Middle frontal gyrus (tissue), 1 donor: ENCODE measurements around the gene BCAS3.
A peak's percentile ranks its signal among the peaks of the same experiment; 100 is the strongest.

Experiments used
- DNase-seq: peaks from one replicate; pipeline ENCODE4 v3.0.0-alpha.2; 2015; ENCODE audit warnings: low spot score; ENCODE audit errors: extremely low spot score

BCAS3 gene

GRCh38 chr17:61330174-61331150 is 652.8 kb downstream of the BCAS3 start:
- DNase-seq: no peak

GRCh38 chr17:61331178-61331577 is 653.5 kb downstream of the BCAS3 start:
- no peak for DNase-seq

- no peak for DNase-seq
Observed at GRCh38 chr17:61331886-61332285, 654.2 kb downstream of the BCAS3 start.

DNA sequence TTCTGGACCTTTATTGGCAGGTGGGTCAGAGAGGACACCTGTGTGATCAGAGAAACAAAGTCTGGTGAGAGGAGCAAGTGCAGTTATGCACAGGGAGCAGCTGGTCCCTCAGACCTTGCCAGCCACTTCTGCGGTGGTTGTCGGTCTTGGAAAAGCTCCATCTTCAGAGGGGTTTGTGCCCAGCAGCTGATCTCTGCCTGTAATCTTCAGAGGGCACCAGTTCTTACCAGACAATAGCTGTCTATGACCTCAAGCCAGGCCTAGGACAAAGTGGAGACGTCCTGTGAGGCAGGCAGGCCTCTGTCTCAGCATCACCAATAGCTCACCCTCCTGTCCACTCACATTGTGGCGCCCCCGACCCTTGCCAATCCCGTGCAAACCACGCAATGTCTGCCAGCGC is 655.5 kb downstream of the BCAS3 start:
- DNase-seq: no peak

DNA sequence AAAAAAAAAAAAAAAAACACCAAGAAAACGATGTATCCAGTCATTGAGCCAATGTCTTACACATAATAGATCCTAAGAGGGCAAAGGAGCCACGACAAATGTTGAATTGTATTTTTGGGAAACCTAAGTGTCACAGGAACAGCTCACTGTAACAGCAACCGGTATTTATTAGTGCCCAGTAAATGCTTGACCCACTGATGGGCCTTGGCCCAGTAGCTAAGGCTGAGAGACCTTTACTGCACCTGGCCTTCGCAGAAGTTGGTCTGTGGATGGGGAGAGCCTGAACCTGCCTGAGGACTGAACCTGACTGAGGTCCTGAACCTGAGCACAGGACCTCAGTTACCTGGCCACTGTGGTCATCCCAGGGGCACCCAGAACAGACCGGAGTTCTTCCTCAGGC is 657.0 kb downstream of the BCAS3 start:
- DNase-seq: no peak

DNA sequence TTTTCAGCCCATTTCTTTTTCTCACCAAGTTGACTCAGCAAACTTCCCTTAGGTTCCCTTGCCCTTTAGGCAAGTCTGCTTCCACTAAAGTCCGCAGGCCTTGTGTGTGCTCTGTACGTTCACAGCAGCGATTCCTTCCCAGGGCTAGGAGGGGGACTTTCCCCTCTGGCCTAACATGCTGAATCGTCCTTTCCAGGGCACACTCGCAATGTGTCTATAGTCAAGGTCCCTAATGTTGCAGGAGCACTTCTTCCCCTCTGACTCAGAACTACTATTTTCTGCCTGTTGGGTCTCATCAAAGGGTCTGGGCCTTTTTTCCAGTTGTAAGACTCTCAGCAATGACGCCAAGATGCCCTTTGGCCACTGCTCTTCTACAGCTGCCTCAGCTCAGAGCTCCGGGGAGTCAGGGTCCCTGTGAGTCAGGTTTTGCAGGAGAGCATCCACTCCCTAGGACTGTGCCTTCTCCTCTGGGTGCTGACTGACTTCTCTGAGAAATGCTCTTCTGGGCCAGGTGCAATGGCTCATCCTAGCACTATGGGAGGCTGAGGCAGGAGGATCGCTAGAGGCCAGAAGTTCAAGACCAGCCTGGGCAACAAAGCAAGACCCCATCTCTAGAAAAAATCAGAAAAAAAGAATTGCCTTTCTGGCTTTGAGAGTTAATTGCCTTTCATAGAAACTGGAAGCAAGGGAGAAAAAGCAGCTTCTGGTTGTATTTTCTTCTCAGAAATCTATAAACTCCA is 657.6 kb downstream of the BCAS3 start:
- no peak for DNase-seq

GRCh38 chr17:61335845-61336655 is 658.4 kb downstream of the BCAS3 start:
- no peak for DNase-seq

DNA sequence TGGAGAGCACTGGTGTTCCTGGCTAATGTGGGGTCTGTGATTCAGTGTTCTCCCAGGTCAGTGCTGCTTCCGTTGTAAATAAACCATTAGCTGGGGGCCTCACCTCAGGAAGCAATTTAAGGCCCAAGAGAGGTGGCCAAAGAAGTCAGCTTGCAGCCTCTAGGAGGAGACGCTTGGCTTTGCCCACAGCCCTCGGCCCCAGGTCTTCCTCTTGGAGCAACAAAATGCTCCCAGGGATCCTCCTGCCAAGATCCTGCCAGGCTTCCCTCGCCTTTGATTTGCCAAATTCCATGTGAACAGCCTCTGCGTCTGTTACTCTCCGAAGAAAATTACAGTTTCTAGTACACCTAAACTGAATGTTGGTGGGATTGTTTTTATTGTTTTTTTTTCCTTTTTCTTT is 659.6 kb downstream of the BCAS3 start:
- no peak for DNase-seq

GRCh38 chr17:61338000-61338798 is 660.5 kb downstream of the BCAS3 start:
- DNase-seq: no peak

DNA sequence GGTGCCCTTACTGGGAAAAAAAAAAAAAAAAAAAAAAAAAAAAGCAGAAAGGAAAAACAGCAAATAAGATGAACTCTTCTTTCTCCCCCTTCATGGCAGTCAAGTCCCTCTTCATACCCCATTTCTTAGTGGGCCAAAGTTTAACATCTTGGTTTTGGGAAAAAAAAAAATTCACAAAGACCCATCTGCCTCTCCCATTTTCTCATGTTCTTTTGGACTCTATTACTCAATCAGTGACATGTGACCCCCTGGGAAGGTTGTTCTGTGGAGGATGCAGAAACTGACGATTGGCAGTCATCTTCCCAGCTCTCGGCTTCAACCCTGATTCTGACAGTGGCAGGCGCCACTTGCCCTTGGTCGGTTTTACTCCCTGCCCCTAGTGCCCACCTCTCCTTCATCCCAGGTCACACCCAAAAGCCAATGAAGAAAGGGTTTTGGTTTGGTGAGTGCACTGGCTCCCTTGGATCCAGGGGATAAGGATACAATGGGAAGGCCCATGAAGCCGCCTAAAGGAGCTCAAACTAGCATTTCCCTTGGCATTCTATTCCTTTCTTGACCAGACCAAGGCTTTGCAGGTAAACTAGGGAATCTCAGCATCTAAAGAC is 661.3 kb downstream of the BCAS3 start:
- DNase-seq: no peak

DNA sequence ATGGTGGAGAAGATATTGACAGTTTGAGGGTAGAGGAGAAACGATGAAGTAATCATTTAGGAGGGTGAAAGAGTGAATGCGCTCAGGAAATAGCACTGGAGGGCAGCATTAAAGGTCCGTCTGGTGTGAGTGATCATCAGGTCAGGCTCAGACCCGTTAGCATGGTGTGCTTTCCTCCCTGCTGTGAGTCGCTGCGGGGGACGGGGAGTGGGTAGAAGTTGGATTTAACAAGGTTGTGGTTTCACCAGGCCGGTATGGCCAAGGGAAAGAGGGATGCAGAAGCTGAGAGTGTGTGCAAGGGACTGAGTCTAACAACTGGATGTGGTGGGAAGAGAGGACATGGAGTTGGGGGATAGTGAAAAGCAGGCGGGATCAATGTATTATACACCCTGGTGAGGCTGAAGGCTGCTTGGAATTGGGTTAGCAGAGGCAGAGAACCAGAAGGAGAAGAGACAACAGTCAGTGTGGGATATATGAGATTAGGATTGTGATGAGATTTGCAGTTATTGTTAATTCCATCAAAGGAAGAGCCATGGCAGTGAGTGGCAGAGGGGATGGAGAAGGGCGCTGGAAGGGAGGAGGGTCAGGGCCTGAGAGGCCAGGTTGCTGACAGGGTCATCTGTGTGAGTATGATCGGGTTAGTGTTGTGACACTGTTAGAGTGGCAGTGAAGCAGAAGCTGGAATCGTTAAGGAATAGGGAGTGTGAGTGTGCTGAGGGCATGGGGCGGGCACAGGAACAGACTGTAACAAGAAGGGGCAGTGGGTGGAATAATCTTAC is 663.0 kb downstream of the BCAS3 start:
- no peak for DNase-seq

- no peak for DNase-seq
Observed at GRCh38 chr17:61343576-61343975, 665.9 kb downstream of the BCAS3 start.

GRCh38 chr17:61345061-61345460 is 667.4 kb downstream of the BCAS3 start:
- DNase-seq: no peak

DNA sequence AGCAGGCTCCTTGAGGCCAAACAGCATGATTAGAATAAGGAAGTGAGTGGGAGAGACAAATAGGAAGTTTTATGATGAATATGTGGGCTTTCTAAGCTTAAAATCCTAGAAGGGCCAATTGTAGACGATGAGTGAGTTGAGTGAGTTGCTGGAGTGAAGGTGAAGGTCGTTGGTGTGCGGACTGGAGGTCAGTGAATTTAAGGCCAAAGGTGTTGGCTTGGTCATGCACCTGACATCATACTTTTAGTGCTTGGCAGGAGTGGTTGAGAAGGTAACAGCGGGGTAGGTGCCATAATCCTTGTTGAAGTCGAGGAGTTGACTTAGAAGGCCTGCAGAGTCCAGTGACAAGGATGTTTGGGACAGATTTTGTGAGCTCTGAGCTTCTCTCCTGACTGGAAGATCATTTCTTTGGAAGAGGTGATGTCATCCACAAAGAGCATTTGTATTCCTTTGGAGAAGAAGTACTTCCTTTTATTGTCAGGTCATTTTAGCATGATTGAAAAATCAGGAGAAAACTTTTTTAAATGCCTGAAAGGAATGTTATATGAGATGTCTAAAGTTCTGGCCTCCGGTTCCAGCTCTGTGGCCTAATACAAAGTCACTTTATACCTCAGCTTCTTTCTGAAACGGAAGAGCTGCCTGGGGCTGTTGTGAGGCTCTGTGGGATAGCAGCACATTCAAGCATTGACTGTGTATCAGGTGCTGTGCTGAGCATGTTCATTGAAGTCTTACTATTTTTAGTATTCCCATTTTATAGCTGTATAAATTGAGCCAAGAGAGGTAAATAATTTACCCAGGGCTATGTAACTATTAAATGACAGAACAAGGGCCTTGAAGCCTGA is 668.4 kb downstream of the BCAS3 start:
- no peak for DNase-seq

GRCh38 chr17:61349350-61349749 is 671.7 kb downstream of the BCAS3 start:
- peak; percentile 20 for DNase-seq

DNA sequence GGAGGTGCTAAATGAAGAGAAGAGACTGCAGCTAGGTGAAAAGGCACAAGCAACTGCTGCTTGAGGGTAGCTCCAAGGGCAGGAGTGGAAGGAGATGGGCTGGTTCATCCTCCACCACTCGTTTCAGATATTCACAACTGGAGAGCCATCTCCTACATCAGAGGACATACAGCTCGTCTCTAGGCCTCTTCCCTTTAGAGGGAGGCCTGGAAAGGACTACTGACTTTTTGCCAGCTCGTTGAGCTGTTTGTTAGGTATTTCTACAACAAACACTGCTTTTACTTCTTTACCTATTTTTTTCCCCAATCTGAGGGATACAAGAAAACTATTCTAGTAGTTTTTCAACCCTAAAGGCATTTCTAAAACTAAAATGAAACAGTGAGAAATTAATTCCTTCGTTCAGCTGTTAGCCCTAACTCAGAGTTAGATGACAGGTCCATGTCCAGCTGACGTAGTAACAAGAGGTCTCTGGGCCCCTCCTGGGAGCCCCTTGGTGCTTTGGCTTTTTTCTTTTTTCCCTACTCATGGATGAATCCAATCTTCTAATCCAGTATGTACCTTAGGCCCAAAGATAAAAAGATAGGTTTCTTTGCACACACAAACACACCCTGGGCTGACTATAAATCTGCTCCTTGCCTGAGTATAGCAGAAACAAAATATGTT is 674.2 kb downstream of the BCAS3 start:
- DNase-seq: no peak

GRCh38 chr17:61352408-61352770 is 674.7 kb downstream of the BCAS3 start:
- no peak for DNase-seq

DNA sequence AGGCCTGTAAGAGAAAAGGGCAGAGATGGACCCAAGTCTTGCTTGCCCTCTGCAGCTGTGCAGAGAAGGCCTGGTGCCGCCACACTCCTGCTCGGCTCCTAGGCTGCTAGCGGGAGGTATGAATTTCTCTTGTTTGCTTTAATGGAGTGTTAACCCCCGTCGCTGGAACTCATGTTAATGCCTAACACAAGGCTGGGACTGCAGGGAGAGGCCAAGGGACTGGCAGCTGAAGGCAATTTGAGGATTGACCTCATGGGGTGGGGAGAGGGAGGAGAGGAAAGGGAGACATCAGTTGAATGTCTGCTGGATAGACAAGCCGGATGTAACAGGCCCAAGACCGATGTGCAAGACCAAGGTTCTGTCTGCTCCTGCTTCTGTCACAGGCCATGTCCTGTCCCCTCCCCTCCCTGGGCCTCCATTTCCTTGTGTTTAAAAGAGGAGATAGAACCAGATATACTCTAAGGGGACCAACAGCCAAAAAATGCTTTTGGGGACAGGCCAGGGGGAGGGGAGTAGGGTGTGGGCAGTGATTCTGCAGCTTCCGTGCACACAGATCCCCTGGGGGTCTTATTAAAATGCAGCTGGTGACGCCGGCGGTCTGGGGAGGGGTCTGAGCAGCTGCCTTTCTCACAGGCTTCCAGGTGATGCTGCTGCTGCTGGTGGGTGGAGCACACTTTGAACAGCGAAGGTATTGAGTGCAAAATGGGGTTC is 675.3 kb downstream of the BCAS3 start:
- no peak for DNase-seq
